ENCODE data around the gene PA2G4. TPM values are rescaled to one million over a fixed set of nuclear protein-coding genes. Genes with fewer than 3 reads are reported as not detected.
"Not testable (repeated sequence)": the region's sequence is repeated elsewhere in the genome, so short reads cannot be mapped to it uniquely, and the experiment has no call there.

The PA2G4 gene
- polyA plus RNA-seq, 6 donors from 2014 or later = 124 to 141 (median 132) TPM

DNA sequence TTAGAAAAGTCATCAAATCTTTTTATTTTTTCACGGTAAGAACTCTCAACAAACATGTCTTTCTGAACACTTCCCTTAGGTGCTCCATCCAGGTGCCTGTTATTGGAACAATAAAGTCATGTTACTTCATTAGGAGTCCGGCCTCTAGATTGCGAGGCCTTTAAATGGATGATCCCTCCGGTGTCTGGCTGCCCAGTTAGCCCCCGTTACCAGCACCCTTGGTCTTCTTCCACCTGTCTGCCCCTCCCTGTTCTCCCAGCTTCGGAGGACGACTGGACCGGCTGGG lies 593 bp upstream of the PA2G4 start:
- Mint-ChIP-seq H3K4me3 (peak overlapping the region; percentile 95 to 100 (median 99)), H3K9me3 (no peaks in the 10 kb centered on the region), H3K27me3 (no peaks in the 10 kb centered on the region), H3K4me1 (peaks cover 19 to 37% (median 36%) of the 10 kb centered on the region in 3 donors), H3K36me3 (no peaks in the 10 kb centered on the region), H3K27ac (peak overlapping the region; percentile 78 to 98 (median 96))
- DNase-seq (no peak), ATAC-seq (ENCODE audit: low read depth in 2 of 2) (no peak)

DNA sequence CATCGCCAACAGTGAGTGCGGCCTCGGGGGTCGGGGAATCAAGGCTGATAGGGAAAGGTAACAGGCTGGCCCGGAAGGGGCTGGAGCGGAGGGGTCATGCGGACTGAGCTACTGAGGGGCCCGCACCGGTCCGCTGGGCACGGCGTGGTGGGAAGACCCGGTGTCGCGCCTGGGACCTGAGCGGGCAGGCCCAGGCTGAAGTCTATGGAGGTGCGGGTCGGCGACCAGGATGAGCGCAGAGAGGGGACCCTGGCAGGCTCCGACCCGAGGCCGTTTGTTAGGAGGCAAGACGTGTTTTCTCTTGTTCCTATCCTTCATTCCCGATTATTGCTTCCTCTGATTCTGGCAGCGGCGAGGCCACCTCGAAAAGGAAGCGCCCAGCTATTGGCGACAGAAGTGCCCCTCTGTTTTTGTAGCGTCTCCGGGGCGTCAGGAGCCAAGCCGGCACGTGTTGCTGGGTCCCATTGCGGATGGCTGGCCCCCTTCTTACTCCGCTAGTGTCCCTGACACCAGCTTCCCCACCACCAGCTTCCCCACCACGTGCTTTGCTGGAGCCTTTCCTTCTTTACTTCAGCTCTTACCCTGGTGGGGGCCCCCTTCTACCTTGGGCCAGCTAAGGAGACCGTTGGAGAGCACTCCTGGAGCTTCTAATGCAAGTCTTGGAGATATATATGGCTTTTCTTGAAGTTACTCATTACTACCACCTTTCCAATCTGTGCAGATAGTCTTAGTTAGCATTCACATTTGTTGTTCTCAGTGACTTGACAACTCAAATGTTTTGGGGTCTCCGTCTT lies 653 bp downstream of the PA2G4 start:
- peak overlapping the region; percentile 78 to 98 (median 96) for H3K27ac Mint-ChIP-seq
- no peak for DNase-seq
- H3K27me3 Mint-ChIP-seq = no peaks in the 10 kb centered on the region
- H3K4me3 Mint-ChIP-seq = peak overlapping the region; percentile 95 to 100 (median 99)
- ATAC-seq (ENCODE audit: low read depth in 2 of 2) = peak; percentile 2 to 10
- no peaks in the 10 kb centered on the region for H3K36me3 Mint-ChIP-seq
- peaks cover 19 to 37% (median 36%) of the 10 kb centered on the region in 3 donors for H3K4me1 Mint-ChIP-seq
- no peaks in the 10 kb centered on the region for H3K9me3 Mint-ChIP-seq

DNA sequence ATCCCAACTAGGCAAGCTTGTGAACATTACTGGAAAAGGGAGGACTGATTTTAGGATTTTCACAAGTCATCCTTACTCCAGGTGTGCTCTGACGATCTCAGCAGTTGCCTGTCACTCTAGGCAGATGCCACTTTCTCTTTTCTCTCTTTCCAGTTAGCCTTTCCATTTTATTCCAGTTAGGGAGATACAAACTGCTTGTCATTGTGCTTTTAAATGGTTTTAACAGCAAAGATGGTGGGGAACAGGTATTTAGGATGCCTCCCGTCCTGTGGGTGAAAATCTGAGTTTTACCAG lies 1.2 kb downstream of the PA2G4 start:
- H3K4me3 Mint-ChIP-seq = peak overlapping the region; percentile 95 to 100 (median 99)
- H3K4me1 Mint-ChIP-seq = peaks cover 19 to 37% (median 36%) of the 10 kb centered on the region in 3 donors
- no peak for ATAC-seq (ENCODE audit: low read depth in 2 of 2)

GRCh38 chr12:56107242-56107641 lies 2.9 kb downstream of the PA2G4 start:
- Mint-ChIP-seq H3K27me3 (no peaks in the 10 kb centered on the region), H3K36me3 (peaks cover 7 to 10% of the 10 kb centered on the region in 2 donors), H3K4me3 (peak overlapping the region in 1 of 8 donors; percentile 95), H3K27ac (peak overlapping the region in 1 of 6 donors; percentile 84), H3K9me3 (no peaks in the 10 kb centered on the region), H3K4me1 (peaks cover 19 to 37% (median 36%) of the 10 kb centered on the region in 3 donors)
- DNase-seq (no peak), ATAC-seq (ENCODE audit: low read depth in 2 of 2) (no peak)

More for the DNA sequence above, 1.2 kb downstream of the PA2G4 start:
- H3K27ac Mint-ChIP-seq = peak overlapping the region in 4 of 6 donors; percentile 35 to 97 (median 92)
- H3K27me3 Mint-ChIP-seq = no peaks in the 10 kb centered on the region
- DNase-seq = no peak
- peaks cover under 1 to 4% of the 10 kb centered on the region in 2 donors for H3K36me3 Mint-ChIP-seq
- H3K9me3 Mint-ChIP-seq = no peaks in the 10 kb centered on the region

- Mint-ChIP-seq H3K36me3 (peaks cover 7 to 19% of the 10 kb centered on the region in 2 donors), H3K27me3 (no peaks in the 10 kb centered on the region), H3K4me1 (peaks cover 2 to 16% (median 12%) of the 10 kb centered on the region in 3 donors), H3K4me3 (peak overlapping the region in 1 of 8 donors; percentile 19), H3K27ac (peak overlapping the region in 1 of 6 donors; percentile 29), H3K9me3 (no peaks in the 10 kb centered on the region)
- no peak for ATAC-seq (ENCODE audit: low read depth in 2 of 2)
- no peak for DNase-seq
These were observed 6.2 kb downstream of the PA2G4 start for GRCh38 chr12:56110571-56110970.

DNA sequence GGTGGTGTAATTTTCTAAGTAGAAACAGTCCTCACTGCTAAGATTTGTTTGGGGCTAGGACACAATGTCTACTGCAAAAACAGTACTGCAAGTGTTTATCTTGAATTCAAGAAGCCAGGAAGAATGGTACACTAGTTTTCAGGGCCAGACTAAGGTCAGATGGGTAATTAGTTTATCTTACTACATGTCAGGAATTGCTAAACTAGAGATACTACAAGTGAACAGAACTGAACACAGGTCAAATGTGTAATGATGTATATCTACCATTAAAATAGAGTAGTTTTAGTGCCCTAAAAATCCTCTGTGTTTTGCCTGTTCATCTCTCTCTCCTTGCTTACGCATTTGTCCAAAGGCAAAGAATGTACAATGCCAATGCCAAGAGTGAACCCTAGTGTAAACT lies 9.7 kb downstream of the PA2G4 start:
- Mint-ChIP-seq H3K9me3 (no peaks in the 10 kb centered on the region), H3K27me3 (no peaks in the 10 kb centered on the region), H3K4me1 (peaks cover 20 to 32% (median 21%) of the 10 kb centered on the region in 3 donors), H3K27ac (peak overlapping the region in 2 of 6 donors; percentile 22 to 44), H3K36me3 (peaks cover 15 to 34% of the 10 kb centered on the region in 2 donors), H3K4me3 (peak overlapping the region in 3 of 8 donors; percentile 19 to 57 (median 26))
- DNase-seq (no peak), ATAC-seq (ENCODE audit: low read depth in 2 of 2) (no peak)

DNA sequence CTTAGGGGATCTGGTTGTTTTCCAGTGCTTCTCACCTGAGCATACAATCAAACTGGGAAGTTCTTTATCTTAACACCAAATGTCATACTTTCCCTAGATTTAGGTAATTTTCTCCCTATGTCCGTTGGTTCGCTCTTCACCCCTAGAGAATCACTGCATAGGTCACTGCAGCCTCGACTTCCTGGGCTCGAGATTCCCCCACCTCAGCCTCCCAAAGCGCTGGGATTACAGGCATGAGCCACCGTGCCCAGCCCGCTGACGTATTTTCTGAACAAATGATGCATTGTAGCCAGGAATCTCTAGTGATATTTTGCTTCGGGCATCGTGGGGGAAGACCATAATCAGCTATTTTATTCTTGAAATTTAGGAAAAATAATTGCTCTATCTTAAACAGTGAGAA lies 11.0 kb downstream of the PA2G4 start:
- peaks cover 26 to 40% (median 28%) of the 10 kb centered on the region in 3 donors for H3K4me1 Mint-ChIP-seq
- H3K4me3 Mint-ChIP-seq = peak overlapping the region; percentile 89 to 99 (median 95)
- ATAC-seq (ENCODE audit: low read depth in 2 of 2) = no peak
- no peak for DNase-seq
- H3K27ac Mint-ChIP-seq = peak overlapping the region; percentile 96 to 100 (median 99)
- H3K36me3 Mint-ChIP-seq = peaks cover 15 to 32% of the 10 kb centered on the region in 2 donors
- H3K27me3 Mint-ChIP-seq = no peaks in the 10 kb centered on the region
- no peaks in the 10 kb centered on the region for H3K9me3 Mint-ChIP-seq

DNA sequence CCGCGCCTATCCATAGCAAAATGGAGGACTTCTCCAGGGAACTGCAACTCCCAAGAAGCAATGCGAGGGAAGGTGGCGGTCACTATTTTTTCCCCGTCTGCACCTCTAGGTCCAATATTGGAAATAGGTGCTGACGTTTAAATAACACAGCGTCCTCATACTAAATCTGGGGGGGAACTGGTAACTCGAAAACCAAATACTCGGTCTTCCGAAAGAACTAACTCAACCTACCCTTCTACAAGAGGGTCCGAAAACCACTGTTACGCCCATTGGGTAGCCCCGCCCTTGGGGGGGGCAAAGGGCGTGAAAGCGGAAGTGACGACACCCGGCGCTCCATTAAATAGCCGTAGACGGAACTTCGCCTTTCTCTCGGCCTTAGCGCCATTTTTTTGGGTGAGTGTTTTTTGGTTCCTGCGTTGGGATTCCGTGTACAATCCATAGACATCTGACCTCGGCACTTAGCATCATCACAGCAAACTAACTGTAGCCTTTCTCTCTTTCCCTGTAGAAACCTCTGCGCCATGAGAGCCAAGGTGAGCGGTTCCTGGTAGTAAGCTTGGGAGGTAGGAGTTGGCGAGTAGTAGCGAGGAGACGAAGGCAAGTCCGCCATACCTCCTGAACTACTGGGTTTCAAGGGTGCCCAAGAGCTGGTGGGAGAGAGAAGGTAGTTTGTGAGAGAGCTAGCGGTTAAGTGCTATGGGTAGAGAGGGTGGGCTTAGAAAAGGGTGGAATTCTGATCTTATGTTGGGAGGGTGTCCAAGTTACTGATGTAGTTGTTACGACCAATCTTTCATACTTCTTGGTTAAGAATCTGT lies 12.1 kb downstream of the PA2G4 start, which contains the start of gene RPL41:
TSS of gene RPL41 (plus strand) at position 367 of the 815 bp plus-strand sequence.
- ATAC-seq (ENCODE audit: low read depth in 2 of 2) (peak; percentile 40 to 49), DNase-seq (peak; percentile 95)
- H3K27me3 Mint-ChIP-seq = no peaks in the 10 kb centered on the region
- peak within 1 kb of the TSS; percentile 96 to 100 (median 99) for H3K27ac Mint-ChIP-seq
- H3K36me3 Mint-ChIP-seq = peaks cover 9 to 24% of the 10 kb centered on the region in 2 donors
- H3K4me3 Mint-ChIP-seq = peak within 1 kb of the TSS; percentile 89 to 99 (median 95)
- no peaks in the 10 kb centered on the region for H3K9me3 Mint-ChIP-seq
- peaks cover 32 to 43% (median 37%) of the 10 kb centered on the region in 3 donors for H3K4me1 Mint-ChIP-seq

GRCh38 chr12:56117082-56117706 lies 12.8 kb downstream of the PA2G4 start:
- H3K9me3 Mint-ChIP-seq; DNase-seq; H3K27me3 Mint-ChIP-seq; ATAC-seq (ENCODE audit: low read depth in 2 of 2): not testable (repeated sequence)
- Mint-ChIP-seq H3K4me1 (peaks cover 32 to 43% (median 39%) of the 10 kb centered on the region in 3 donors), H3K27ac (peak overlapping the region; percentile 96 to 100 (median 99)), H3K4me3 (peak overlapping the region; percentile 89 to 99 (median 95)), H3K36me3 (peaks cover 9 to 24% of the 10 kb centered on the region in 2 donors)

DNA sequence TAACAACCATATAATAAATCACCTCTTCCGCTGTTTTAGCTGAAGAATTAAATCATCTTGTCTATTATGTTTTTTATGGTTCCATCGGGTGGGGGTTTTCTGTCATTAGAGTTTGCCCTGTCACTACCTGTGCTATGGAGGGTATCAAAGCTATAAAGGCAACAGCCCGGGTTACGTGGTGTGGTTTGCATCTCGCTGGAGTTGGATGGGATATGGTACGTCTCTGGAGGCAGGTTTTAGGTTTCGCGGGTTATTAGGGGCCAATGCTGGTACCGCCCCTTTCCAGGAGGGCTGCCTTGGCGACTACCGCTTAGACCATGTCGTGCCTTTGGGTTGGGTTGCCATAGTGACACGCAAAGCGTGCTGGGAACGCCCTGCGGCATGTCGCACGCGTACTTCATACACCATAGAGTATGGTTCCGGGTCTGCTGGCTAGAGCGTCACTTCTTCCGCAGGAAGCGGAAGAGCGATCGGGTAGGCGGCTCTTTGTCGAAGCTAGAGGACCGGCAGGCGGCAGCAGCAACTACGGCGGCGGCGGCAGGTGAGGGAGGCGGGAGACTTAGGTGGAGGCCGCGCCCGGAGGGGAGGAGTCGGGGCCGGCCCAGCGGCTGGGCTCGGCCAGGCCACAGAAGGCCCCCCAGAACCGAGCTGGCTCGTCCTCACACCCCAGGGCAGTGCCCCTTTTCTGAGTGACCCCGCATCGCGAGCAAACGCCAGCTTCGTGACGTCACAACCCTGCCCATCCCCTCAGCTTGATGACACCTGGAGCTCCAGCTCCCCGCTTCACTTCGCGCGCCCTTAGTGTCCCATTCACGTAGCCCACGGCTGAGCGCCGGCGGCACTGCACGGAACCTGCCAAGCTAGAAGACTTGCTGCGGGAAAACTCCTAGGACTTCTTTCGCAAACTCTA lies 13.7 kb downstream of the PA2G4 start, which contains the start of gene ZC3H10:
TSS of gene ZC3H10 (plus strand) at position 489 of the 910 bp plus-strand sequence. CDS start 2,297 bp downstream, outside the sequence.
- no peaks in the 10 kb centered on the region for H3K27me3 Mint-ChIP-seq
- H3K4me1 Mint-ChIP-seq = peaks cover 32 to 48% (median 43%) of the 10 kb centered on the region in 3 donors
- peak within 1 kb of the TSS; percentile 89 to 99 (median 95) for H3K4me3 Mint-ChIP-seq
- peak within 1 kb of the TSS; percentile 96 to 100 (median 99) for H3K27ac Mint-ChIP-seq
- DNase-seq (peak; percentile 97), ATAC-seq (ENCODE audit: low read depth in 2 of 2) (peak; percentile 77 to 81)
- no peaks in the 10 kb centered on the region for H3K9me3 Mint-ChIP-seq
- peaks cover 9 to 23% of the 10 kb centered on the region in 2 donors for H3K36me3 Mint-ChIP-seq

DNA sequence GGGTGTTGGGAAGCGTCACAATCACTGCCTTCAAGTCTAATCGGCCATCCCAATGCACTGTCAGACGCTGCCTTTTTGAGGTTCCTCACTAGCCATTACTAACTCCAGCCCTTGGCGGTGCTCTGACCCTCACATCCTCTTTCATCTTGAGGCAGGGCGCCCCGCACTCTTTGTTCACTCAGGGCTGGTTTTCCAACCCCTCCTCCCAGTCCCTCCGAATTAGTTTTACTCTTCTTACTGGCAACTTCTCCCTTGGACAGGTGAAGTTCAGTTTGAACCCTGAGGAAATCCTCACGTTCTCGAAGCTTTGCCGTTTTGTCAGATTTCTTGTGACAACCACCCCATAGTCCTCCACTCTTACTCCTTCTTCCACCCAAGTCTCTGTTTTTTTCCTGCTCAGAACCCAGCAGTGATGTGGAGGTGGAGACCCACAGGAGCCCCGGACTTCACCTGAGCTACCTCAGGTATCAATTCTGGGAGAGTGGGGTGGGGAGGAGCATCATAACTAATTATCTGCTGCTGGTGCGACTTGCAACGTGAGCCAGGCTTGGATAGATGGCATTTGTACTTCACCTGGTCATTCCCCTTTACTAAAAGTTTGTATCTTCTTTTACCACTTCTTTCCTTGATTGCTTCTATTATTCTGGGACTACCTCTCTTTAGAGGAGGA lies 14.5 kb downstream of the PA2G4 start:
- H3K27me3 Mint-ChIP-seq = no peaks in the 10 kb centered on the region
- ATAC-seq (ENCODE audit: low read depth in 2 of 2) = peak in 1 of 2 donors; percentile 1
- no peak for DNase-seq

GRCh38 chr12:56119361-56119796 lies 15.0 kb downstream of the PA2G4 start:
- peaks cover 9 to 15% of the 10 kb centered on the region in 2 donors for H3K36me3 Mint-ChIP-seq

More for the DNA sequence above, 14.5 kb downstream of the PA2G4 start:
- H3K36me3 Mint-ChIP-seq = peaks cover 9 to 15% of the 10 kb centered on the region in 2 donors
- peaks cover 34 to 53% (median 47%) of the 10 kb centered on the region in 3 donors for H3K4me1 Mint-ChIP-seq
- peak overlapping the region; percentile 89 to 99 (median 95) for H3K4me3 Mint-ChIP-seq
- H3K9me3 Mint-ChIP-seq = no peaks in the 10 kb centered on the region
- peak overlapping the region; percentile 96 to 100 (median 99) for H3K27ac Mint-ChIP-seq

More at GRCh38 chr12:56119361-56119796, 15.0 kb downstream of the PA2G4 start:
- no peaks in the 10 kb centered on the region for H3K9me3 Mint-ChIP-seq
- H3K27me3 Mint-ChIP-seq = no peaks in the 10 kb centered on the region
- DNase-seq = peak; percentile 56
- no peak for ATAC-seq (ENCODE audit: low read depth in 2 of 2)
- H3K4me1 Mint-ChIP-seq = peaks cover 36 to 57% (median 51%) of the 10 kb centered on the region in 3 donors
- peak overlapping the region; percentile 96 to 100 (median 99) for H3K27ac Mint-ChIP-seq
- peak overlapping the region; percentile 89 to 99 (median 95) for H3K4me3 Mint-ChIP-seq

All from naive B cell (primary cell).